Fibroblast of skin of back (primary cell): ENCODE data around the gene RIPK4.
"Not testable (repeated sequence)": the region's sequence is repeated elsewhere in the genome, so short reads cannot be mapped to it uniquely, and the experiment has no call there.

ENCODE experiments used
- DNase-seq: peaks from one replicate; pipeline ENCODE4 v3.0.0-alpha.2; 2013

RIPK4 gene

DNA sequence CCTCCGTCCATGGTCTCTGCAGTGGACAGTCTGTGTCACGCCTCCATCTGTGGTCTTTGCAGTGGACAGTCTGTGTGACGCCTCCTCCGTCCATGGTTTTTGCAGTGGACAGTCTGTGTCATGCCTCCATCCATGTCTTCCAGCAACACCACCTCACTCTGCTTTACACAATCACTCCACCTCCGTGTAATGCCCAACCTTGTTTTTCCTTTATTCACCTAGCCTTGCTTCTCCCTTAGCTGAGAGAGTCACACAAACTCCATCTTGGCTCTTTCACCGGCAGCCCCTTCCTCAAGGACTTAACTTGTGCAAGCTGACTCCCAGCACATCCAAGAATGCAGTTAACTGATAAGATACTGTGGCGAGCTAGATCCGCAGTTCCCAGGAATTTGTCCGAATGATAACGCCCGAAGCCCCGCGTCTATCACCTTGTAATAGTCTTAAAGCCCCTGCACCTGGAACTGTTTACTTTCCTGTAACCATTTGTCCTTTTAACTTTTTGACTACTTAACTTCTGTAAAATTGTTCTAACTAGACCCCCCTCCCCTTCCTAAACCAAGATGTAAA lies 52.5 kb downstream of the RIPK4 start:
- DNase-seq, result not testable (repeated sequence)

DNA sequence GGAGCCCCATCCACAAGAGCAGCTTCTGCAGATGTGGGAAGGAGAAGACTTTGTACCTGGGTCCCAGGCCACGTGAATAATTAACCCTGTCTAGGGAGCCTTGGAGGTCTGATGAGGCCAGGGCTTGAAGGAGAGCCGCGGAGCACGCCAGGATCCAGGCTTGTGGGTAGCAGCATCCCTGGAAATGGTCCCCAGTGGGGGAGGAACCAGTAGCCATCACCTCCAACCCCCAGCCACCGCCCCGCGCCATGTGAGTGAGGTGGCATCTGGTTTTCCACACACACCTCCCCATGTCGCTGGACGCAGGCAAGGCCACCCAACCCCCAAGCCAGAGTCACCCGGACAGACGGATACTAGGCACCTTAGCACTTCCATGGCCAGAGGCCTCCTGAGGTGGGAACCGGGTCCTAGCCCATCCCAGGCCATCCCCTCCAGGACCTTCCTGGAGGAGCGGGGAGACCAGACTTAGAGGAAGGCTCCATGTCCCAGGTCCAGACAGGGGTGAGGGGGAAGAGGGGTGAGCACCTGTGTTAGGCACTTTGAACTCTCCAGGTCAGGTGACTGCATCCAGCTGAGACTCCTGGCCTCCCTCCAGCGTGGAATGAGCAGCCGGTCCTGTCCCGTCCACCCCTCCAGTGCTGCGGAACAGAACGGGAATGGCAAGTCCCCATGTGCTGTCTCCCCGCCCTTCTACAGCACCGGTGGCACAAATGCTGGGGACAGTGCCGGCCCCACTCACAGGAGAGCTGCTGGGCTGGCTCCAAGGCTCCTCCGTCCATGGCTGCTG lies 53.2 kb downstream of the RIPK4 start:
- DNase-seq, result no peak

DNA sequence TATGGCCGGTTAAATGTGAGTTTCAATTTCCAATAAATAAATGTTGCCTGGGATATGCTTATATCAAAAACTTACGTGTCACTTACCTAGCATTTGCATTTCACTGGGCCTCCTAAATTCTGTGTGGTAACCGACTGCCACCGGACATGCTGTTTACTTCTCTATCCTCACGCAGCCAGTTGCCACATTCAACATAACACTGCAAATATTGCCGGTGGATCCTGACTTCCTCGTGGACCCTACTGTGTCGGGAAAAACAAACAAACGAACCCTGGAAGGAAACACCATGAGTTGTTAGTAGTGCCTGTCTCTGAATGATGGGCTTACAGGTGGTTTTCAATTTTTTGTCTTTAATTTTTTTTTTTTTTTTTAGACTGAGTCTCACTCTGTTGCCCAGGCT lies 54.1 kb downstream of the RIPK4 start:
- DNase-seq, result no peak

DNA sequence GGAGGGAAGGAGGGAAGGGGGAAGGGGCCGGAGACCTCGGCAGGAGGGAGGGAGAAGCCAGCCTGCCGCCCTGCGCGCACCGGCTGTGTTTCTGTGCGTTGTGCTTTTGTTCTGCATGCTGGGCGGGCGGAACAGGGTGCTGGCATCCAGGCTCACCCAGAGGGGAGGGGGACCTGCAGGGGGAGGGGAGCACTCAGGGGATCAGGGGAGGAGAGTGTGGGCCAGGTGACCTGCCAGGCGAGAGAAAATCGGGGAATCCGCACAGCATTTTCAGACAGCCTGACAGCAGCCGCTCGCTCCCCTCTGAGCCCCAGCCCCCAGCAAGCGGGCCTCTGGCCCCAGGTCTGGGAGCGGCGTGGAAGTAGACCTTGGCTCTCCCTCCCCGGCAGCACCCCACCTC lies 54.7 kb downstream of the RIPK4 start:
- DNase-seq, result no peak

DNA sequence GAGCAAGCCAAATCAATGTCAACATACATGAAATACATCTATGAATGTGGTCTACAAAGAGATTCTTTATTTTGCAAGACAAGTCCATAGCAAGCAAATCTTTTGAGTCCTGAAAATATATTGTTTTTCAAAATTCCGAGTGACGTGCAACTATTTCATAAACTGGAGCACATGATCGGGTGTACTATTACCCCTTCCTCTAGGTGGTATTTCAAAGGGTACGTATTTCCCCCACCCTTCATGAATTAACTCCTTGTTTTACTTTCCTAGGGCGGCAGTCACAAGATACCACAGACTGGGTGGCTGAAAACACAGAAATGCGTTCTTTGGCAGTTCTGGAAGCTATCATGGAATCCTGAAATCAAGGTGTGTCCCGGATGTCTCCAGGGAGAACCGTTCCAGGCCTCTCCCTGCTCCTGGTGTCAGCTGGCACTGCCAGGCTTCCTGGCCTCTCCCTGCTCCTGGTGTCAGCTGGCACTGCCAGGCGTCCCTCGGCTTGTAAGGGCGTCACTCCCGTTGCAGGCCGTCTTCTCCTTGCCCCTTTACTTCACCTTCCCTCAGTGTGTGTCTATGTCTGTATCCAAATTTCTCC lies 55.3 kb downstream of the RIPK4 start:
- DNase-seq, result no peak

DNA sequence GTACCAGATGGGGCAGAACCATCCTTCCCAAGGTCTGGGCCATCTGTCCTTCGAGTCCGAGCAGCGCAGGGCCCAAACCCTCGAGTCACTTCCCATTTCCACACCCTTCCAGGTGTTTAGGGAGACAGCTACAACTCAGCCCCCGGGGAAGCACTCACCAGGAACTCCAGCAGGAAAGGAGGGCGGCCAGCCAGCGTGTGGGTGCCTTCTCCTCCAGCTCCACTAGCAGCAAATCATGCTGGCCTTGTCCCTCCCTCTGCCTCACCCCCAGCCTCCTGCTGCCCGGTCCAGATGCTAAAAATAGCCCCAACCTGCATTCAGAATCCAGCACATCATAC lies 56.1 kb downstream of the RIPK4 start:
- no peak for DNase-seq

DNA sequence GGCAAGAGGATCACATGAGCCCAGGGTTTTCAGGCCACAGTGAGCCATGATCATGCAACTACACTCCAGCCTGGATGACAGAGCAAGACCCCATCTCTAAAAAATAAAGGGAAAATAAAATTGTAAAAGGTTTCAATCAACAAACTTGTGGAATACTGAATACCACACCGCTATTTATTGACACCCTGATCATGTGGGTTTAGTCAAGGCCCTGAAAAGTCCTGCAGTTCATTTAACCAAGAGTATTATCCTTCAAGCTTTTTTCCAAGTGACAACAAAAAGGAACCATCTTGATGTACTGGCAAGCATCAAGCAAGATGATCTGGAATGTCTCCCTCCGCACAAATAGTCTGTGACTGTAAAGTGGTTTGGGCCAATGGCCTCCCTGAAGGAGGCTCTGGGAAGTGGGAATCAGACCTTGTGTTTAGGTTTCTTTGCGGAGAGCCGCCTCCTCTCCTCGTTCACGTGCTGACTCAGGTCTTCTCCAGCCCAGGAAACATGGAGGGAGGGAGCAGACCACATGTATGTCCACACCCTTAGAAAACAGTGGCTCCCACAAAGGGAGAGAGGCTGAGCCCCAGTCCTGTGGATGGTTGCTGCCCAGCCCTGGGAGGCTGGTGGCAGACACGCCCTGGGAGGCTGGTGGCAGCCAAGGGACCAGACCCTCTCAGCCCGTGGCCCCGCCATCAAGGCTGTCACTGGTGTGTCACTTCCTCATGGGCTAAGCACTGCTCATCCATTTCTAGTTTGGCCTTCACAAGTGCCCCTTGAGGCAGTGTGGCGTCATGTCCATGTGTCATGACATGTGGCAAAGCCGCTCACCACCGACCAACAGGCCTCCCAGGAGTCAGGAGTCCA lies 56.7 kb downstream of the RIPK4 start:
- no peak for DNase-seq

DNA sequence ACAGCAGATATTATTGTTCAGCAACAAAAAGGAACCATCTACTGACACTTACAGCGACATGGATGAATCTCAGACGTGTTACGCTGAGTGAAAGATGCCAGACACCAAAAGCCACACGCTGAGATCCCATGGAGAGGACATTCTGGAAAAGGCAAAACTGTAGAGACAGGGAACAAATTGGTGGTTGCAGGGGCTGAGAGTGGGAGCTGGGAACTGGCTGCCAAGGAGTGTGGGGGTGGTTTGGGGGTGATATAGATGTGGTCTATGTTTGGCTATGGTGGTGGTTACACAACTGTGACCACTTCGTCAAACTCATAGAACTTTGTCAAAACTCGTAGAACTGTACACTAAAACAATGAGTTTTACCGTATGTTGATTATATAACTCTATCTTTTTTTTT lies 57.7 kb downstream of the RIPK4 start:
- no peak for DNase-seq

DNA sequence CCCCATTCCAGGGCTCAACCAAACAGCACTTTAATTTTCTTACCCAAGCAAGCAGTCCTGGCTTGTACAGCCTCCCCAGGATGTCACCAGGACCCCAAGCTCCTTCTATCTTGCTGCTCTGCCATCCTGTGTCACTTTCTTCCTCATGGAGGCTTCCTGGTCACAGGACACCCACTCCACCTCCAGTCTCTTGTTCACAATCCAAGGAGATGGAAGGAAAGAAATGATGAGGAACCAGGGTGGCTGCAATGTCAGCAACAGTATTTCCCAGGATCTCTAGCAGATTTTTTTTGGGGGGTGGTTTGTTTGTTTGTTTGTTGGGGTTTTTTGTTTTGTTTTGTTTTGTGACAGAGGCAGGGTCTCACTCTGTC lies 58.9 kb downstream of the RIPK4 start:
- DNase-seq, result no peak

DNA sequence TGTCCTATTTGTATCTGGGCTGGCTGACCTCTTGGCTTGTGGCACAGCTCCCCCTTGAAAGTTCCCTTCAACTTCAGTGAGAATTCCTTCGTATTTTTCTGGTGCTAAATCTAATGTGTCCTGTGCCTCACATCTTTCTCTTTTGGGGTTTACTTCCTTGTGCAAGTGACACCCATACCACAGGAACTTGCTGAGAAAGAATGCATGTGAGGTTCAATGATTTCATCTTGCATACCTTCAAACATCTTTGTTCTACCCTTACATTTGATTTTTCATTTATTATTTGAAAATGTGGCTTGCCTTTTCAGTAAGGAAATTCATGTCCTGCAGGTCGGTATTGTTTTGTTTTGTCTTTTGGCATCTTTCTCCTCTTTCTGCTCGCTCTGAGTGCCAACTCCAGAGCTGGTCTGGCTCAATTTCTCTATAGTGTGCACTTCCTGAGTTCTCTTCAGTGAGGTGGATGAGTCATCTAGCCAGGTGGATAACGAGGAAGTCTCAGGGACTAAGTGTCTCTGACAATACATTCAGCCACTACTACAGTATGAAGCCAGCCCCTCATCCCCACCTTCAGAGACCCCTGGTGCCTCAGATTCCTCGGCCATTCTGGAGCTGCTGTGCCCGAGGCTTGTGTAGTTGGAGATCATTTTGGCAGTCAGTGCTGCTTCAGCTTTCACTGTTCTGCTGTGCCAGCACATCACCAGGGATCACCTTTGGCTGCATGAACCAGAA lies 59.5 kb downstream of the RIPK4 start:
- DNase-seq, result no peak

DNA sequence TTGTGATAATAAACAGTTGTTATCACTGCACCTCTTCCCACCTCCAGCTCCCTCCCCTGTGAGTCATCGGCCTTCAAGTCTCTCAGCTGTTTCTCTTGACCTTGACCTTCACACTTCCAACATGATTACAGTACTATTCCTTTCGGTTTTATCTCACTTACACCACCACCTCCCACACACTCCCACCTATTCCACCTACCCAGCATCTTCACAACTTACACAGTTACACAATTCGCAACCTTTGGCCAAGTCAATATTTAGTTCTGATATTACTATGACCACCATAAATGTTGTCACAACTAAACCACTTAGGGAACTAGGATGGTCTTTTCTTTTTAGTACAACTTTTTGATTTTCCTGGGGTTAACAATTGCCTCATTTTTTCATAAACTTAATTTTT lies 60.2 kb downstream of the RIPK4 start:
- no peak for DNase-seq

DNA sequence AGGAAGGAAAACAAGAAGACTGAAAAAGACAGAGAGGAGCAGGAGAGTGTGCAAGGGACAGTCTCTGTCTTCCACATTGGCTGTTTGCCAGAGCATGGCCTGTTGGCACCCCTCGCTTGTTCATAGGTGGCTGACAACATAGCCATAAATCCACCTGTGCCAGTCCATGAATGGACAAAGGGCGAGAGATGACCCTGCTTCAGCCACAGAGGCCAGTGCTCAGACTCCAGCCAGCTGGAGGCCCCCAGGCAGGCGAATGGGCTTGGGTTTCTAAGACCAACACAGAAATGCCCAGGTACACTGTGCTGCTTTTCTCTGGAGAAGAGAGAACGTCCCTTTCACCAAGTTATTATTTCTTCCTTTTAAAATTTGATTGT lies 60.6 kb downstream of the RIPK4 start:
- no peak for DNase-seq

DNA sequence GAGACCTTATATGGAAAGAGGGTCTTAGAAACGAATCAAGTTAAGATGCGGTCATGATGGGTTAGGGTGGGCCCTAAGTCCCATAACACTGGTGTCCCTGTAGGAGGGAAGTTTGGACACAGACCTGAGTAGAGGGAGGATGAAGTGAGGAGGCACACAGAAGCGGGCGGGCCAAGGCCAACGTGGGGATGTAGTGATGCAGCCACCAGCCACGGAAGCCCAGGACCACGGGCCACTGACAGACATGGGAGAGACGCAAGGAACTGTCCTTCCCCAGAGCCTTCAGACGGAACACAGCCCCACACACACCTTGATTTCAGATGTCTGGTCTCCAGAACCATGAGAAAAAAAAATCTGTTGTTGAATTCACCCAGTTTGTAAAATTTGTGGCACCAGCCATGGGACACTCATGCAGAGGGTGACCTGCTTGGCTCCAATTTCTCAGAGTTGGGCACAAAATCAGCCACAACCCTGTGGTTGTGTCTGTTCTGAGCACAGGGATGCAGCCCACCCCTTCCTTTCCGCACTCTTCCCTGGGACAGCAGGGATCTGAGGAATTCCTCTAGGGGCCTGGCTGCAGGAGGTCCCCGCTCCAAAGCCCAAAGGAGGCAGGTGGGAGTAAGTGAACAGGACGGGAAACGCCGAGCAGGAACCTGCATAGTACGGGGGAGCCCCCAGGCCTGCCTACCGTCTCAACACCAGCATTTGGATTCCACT lies 61.1 kb downstream of the RIPK4 start:
- no peak for DNase-seq

DNA sequence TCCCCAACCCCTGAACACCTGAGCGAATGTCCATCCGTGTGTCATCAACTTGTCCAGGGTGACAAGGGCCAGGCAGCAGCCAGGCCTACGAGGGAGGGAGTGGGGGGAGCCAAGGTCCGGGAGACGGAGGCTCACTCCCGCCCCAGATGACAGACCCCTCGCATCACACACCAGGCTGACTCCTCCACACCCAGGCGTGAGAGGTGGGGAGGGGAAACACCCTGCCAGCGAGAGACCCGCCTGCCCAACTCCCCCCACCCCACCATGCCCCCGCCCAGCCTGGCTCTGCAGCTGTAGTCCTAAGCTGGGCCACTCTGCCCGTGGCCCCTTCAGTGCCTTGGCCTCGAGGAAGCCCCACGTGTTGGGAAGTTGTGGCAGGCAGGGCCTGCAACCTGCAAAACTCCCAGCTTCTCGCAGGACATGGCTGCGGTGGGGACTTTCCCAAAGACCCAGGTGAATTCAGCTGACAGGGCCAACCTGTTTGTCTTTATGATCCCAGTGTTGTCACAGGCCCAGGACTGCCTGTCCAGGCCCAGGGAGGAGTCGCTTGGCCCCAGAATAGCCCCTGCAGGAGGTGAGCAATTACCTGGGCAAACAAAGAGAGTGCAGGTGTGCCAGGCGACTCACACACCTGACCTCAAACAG lies 62.9 kb downstream of the RIPK4 start:
- DNase-seq, result no peak

DNA sequence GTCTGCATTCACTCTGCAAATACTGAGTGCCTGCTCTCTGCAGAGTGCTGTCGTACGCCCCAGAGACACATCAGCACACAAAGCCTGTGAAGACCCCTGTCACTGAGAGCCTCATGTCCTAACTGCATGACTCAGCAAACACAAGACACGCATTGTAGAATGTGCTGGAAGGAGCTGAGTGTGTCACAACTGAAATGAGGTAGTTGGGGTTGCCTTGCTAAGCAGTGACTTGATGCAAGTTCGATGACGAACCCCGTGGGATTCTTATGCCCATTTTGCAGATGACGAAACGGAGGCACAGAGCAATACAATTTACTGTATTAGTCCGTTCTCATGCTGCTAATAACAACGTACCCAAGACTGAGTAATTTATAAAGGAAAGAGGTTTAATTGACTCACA lies 65.1 kb downstream of the RIPK4 start:
- DNase-seq, result peak; percentile 16

DNA sequence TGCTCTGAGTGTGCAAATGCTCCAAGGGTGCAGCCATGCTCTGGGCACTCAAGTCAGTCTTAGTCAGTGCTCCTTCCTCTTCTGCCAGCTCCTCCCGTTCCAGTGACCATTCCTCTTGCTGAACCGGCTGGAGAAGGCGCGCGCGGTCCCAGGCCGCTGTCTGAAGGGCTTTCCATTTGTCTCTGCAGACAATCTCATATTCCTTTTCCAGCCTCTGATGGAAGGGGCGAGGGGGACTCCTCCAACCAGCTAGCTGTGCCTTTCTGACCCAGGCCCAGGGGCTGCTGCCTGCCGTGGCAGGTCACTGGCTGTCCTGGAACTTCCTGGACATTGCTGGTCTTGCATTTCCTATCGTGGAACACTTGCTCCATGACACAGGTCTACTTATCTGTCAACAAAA lies 67.5 kb downstream of the RIPK4 start:
- no peak for DNase-seq

DNA sequence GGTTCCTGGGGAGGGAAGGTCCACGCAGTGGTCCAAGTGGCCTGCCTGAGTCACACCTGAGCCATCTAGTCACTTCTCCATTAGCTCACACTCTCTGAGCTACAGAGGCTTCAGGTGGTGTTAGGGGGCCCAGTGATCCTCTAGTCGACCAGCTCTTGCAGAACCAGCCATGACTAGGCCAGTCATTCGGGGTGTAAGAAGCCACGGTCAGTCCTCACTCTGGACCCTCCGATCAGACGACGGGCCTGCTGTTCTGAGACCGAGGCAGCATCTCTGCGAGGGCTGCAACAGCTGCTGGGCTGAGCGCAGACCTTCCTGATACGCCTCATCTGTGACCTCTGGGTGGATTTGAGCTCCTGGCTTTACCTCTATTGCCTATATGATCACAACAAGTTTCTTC lies 68.8 kb downstream of the RIPK4 start:
- DNase-seq, result no peak

DNA sequence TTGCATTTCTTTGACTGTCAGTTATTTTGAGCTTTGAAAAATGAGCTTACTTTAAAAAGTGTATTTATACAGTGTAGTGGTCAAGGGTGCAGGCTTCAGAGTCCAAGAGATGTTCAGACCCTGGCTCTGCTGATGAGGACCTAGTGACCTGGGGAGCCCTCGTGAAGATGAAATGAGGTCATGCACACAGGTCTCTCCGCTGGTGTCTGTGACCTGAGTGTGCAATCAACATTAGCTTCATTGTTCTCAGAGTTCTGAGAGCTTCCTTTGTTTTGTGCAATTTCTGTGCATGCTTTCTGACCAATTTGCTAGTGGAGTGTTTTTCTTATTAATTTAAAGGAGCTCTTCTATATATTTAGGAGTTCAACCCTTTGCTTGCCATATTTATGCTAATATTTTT lies 71.3 kb downstream of the RIPK4 start:
- no peak for DNase-seq

DNA sequence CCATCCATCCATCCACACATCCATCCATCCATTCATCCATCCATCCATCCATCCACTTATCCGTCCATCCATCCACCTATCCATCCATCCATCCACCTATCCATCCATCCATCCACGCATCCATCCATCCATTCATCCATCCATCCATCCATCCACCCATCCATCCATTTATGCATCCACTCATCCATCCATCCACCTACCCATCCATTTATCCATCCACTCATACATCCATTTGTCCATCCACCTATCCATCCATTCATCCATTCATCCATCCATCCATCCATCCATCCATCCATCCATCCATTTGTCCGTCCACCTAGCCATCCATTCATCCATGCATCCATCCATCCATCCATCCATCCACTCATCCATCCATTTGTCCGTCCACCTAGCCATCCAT lies 72.8 kb downstream of the RIPK4 start:
- not testable (repeated sequence) for DNase-seq

DNA sequence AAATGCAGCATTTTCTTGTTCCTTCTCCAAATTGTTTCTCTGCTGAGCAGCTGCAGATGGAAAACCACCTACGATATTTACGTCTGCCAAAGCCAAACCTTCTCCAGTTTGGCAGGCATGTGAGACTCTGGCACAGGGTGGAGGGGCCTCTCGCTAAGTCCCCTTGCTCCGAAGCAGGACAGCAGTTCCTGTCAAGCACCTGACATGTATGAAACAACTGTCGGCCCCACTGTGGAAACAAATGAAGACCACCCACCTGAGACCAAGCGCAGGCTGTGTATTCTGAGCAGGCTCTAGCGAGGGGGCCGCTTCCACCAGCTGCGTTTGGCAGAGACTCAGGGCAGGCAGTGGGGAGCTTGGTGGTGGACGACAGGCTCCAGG lies 74.7 kb downstream of the RIPK4 start:
- no peak for DNase-seq
